CD4-positive, alpha-beta T cell treated with Interleukin-6 at 100 ng/mL for 8 hours (primary cell): ENCODE results near the gene TAF5L.
"Not testable (repeated sequence)": the region's sequence is repeated elsewhere in the genome, so short reads cannot be mapped to it uniquely, and the experiment has no call there.

Source experiments
- DNase-seq: peaks from one replicate; pipeline ENCODE4 v3.0.0-alpha.2; 2020; ENCODE audit warnings: mixed read lengths, low spot score

The TAF5L gene

DNA sequence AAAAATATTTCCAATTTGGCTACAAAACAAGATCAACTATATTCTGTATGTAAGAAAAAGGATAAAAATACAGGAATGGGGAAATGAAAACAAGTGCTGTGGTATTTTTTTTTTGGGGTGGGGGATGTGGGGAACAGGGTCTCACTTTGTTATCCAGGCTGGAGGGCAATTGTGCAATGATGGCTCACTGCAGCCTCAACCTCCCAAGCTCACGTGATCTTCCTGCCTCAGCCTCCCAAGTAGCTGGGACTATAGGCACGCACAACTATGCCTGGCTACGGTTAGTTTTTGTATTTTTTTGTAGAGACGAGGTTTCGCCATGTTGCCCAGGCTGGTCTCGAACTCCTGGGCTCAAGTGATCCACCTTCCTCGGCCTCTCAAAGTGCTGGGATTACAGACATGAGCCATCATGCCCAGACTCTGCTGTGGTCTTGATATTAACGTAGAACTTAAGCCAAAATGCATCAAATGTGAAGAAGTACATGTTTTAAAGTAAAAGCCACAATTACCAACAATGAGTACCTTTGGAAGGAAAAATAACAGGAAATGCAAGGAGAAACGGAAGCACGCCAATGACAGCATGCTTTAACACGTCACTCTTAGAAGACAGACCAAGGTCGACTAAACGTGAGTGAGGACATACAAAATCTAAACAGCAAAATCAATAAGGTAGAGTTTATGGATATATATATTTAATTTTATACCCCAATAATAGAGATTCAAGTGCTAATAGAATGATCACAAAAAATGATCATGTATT is 58.6 kb downstream of the TAF5L start:
- DNase-seq: no peak

GRCh38 chr1:229563701-229564100 is 62.2 kb downstream of the TAF5L start:
- DNase-seq: no peak

GRCh38 chr1:229563241-229563640 is 62.7 kb downstream of the TAF5L start:
- DNase-seq: no peak

DNA sequence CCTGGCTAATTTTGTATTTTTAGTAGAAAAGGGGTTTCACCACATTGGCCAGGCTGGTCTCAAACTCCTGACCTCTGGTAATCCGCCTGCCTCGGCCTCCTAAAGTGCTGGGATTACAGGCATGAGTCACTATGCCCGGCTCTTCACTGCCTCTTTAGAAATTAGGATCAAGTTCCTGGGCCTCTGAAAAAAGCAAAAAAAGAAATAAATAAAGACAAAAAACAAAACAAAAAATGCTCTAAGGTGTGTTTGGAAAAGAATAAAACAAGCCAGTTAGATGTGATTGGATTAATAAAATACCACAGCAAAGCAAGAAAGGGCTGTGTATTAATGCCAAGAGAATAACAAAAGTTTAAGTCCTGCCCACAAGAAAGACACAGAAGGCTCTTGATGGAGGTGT is 63.2 kb downstream of the TAF5L start:
- DNase-seq: no peak

DNA sequence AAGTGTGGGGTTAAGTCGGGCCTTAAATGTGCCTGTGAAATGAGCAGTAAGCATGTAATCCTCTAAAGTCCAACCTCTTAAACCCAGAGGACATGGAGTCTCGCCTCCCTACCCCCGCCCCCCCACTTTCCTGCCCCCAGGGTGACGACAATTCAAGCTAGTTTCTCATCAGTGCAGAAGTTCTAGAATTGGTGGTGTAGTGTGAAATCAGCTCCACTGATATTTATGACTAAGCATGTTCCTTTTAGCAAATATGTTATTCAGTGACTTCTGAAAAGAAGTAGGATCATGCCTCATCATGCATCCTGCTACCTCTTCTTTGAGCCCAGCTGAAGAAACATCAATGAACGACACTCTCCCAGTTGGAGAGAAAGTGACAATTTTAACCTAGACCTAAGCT is 64.8 kb downstream of the TAF5L start:
- DNase-seq: no peak

DNA sequence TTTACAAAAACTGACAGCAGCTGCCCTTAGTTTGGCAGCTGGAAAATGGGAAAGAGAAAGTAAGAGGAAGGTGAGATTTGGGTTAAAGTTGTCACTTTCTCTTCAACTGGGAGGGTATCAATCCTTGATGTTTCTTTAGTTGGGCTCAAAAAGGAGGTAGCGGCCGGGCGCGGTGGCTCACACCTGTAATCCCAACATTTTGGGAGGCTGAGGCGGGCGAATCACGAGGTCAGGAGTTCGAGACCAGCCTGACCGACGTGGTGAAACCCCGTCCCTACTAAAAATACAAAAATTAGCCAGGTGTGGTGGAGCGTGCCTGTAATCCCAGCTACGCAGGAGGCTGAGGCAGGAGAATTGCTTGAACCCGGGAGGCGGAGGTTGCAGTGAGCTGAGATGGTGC is 65.8 kb downstream of the TAF5L start:
- DNase-seq: not testable (repeated sequence)

GRCh38 chr1:229559336-229559801 is 66.6 kb downstream of the TAF5L start:
- DNase-seq: not testable (repeated sequence)

GRCh38 chr1:229558460-229559335 is 67.2 kb downstream of the TAF5L start, which contains the start of gene ABCB10:
TSS of gene ABCB10 (minus strand) at chr1:229558707. CDS start at chr1:229558652, 55 bp downstream.
- peak; percentile 92 for DNase-seq

GRCh38 chr1:229557913-229558414 is 68.0 kb downstream of the TAF5L start:
- DNase-seq: peak; percentile 9

DNA sequence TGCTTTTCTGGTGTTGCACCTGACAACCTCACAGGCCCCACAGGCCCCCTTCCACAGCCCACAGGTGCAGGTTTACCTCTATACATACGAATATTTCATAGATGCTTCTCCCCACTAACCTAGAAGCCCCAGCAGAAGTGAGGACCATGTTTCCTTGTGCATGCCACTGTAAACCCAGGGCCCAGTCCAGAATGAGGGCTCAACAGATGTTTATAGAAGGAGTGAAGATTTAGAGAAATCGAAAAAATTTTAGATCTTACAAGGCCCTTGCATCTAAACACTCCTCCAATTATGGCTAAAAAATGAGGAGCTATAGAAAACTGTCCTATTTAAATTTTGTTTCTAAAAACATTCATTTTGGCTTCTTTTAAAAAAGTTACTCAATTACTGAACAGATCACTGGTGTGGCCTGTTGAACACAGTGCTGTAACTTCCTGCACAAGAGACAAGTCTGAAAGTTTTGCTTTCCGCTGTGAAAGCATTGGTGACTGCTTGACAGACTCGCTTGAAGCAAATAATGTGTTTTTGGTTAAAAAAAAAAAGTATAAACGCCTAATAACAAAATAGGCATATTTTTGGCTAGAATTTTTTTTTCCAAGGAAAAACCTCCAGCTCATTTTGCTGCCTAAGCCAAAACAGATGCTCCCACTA is 68.6 kb downstream of the TAF5L start:
- DNase-seq: peak; percentile 31

DNA sequence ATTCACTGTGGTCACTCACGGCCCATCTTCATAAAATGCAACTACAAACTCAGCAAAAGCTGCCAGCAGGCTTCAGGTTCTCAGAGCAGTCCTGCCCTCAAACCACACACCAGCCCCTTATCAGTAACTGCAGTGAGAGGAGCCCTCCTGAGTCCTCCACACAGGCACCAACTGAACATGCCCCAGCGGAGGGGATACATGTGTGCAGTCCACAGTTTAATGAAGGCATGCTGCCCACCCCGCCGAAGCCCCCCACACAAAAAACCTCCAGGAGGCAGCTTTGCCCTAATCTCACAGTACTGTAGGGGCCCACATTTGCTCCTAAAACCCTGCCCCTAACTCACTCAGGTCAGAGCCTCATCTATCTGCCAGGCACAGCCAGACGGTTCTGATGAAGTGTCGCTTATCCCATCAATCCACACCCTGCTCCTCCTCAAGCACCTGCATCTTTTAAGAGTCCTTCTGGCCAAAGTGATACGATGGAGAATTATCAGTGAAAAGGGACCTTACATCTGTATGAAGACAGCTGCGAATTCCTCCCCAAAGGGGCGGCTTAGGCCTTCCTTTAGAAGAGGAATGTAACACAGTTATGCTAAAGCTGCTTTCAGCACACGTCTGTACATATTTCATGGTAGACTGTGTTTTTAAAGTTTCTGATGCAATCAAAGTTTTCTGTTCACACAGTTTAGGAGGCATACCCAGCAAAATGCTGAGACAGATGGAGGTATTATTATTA is 70.9 kb downstream of the TAF5L start:
- DNase-seq: no peak

DNA sequence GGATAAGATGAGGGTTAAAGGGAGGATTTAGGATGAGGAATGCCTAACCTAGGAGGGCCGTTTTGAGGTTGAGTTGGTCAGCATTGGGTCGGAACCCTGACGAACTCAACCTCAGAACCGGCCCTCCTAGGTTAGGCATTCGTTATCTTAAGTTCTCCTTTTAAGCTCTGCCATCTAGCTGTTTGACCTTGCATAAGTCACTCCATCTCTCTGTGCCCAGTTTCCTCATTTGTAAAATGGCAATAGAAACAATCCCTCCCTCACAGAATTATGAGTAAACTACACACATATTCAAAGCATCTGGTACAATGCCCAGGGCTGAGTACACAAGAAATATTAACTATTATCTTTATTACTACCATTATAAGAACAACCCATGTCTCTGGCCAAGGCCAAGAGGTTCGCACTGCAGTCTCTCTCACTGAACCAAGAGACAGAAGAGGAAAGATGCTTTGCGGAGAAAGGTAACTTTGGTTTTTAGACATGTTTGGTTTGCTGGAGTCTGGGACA is 72.2 kb downstream of the TAF5L start:
- DNase-seq: no peak

- no peak for DNase-seq
Observed at GRCh38 chr1:229552732-229553131, 73.2 kb downstream of the TAF5L start.

DNA sequence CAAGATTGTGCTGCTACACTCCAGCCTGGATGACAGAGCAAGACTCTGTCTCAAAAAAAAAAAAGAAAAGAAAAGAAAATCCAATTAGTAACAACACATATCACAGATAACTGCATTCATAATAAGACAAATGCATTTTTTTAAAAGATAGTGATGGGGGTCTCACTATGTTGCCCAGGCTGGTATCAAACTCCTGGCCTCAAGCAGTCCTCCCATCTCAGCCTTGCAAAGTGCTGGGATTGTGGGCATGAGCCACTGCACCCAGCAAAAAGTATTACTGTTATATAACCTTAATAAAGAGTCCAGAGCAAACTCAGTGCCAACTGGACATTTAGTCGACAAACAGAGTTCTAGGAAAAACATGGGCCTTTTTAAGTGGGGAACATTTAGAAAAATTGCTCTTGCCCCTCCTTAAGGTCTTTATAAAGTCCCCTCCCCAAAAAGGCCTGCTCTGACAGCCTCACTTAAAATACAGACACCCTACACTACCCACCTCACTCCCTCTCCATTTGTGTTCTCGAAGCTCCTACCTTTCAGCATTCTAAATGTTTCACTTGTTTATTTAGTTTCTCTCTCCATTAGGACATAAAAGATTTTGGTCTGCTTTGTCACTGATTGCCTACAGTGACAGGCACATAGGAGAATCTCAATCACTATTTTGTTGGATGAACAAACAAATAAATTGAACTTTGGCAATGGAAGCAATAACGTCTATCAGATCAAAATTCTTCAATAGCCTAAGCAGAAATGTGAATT is 74.9 kb downstream of the TAF5L start:
- DNase-seq: no peak

- DNase-seq: no peak
Observed at GRCh38 chr1:229547542-229547941, 78.4 kb downstream of the TAF5L start.

DNA sequence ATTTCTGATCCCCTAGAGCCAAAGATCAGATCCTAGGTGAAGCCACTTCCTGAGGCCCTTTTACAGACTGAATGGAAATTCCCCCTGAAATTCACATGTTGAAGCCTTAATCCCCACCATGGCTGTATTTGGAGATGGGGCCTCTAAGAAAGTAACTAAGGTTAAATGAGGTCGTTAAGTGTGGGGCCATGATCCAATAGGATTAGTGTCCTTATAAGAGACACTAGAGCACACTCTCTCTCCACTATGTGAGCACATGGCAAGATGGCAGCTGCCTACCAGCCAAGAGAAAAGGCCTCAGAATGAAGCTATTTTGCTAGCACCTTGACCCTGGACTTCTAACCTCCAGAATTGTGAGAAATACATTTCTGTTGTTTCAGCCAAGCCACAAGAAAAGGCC is 81.3 kb downstream of the TAF5L start:
- DNase-seq: no peak
